Left ventricle myocardium inferior (tissue), 1 donor: ENCODE data around the gene ABHD11. TPM values are rescaled to one million over a fixed set of nuclear protein-coding genes. Genes with fewer than 3 reads are reported as not detected.
"Not testable (repeated sequence)": the region's sequence is repeated elsewhere in the genome, so short reads cannot be mapped to it uniquely, and the experiment has no call there.

Source experiments
- DNase-seq: peaks from one replicate; pipeline ENCODE4 v3.0.0-alpha.2; 2020
- H3K27ac ChIP-seq: fragments of 200-600 bp; replicated peaks from 2 replicates; pipeline ENCODE4 v1.8.0; 2021
- H3K27me3 ChIP-seq: fragments of 200-600 bp; 2 replicates; pipeline ENCODE4 v1.8.0; 2021; ENCODE audit warnings: low read depth
- H3K36me3 ChIP-seq: fragments of 200-600 bp; 2 replicates; pipeline ENCODE4 v1.8.0; 2021
- H3K4me1 ChIP-seq: fragments of 200-600 bp; 2 replicates; pipeline ENCODE4 v1.8.0; 2021
- H3K4me3 ChIP-seq: fragments of 200-600 bp; 2 replicates; pipeline ENCODE4 v1.8.0; 2021; ENCODE audit warnings: mild to moderate bottlenecking, moderate library complexity
- H3K9me3 ChIP-seq: fragments of 200-600 bp; replicated peaks from 2 replicates; pipeline ENCODE4 v1.8.0; 2021
- CTCF ChIP-seq: fragments of 200-600 bp; IDR thresholded peaks from 2 replicates; pipeline ENCODE4 v1.8.0; 2021; ENCODE audit warnings: antibody characterized with exemption, mild to moderate bottlenecking, borderline replicate concordance
- intact Hi-C: fragments of 100-400 bp; cut with micrococcal nuclease; formaldehyde crosslinking; loops from one replicate; pipeline ENCODE4 v1.11.0; 2022
- total RNA-seq: library from RNA; stranded (reverse); fragmentation: NEBNext Ultra II Directional; extraction: Animal tissue kit (Norgen Biotek cat#: 25700); gene quantifications from one replicate; pipeline ENCODE4 v1.2.1, GENCODE V29; 2021
- donor health status: DM: no; HTN: yes; CAD: no; lungs with severe emphysema.

Gene ABHD11
- total RNA-seq, 1 donor from 2014 or later = 25.2 TPM

- intact Hi-C loops = no loop called here
- no peak for TF ChIP-seq CTCF
- H3K4me1 ChIP-seq = peaks cover 48% of the 10 kb centered on the region
- H3K4me3 ChIP-seq = no peak overlapping the region
- no peak overlapping the region for H3K27ac ChIP-seq
- peaks cover 16% of the 10 kb centered on the region for H3K27me3 ChIP-seq
- H3K36me3 ChIP-seq = no peaks in the 10 kb centered on the region
- no peaks in the 10 kb centered on the region for H3K9me3 ChIP-seq
- DNase-seq = no peak
Observed at GRCh38 chr7:73717025-73717807, 21.4 kb downstream of the ABHD11 start.

GRCh38 chr7:73716318-73716890, 22.2 kb downstream of the ABHD11 start:
- Histone ChIP-seq H3K27ac (no peak overlapping the region), H3K36me3 (no peaks in the 10 kb centered on the region), H3K4me1 (peaks cover 41% of the 10 kb centered on the region), H3K4me3 (no peak overlapping the region), H3K9me3 (no peaks in the 10 kb centered on the region), H3K27me3 (peaks cover 16% of the 10 kb centered on the region)
- intact Hi-C loops = no loop called here
- no peak for DNase-seq
- TF ChIP-seq CTCF = no peak

GRCh38 chr7:73715648-73716317, 22.8 kb downstream of the ABHD11 start:
- no peaks in the 10 kb centered on the region for H3K9me3 ChIP-seq
- no peak overlapping the region for H3K4me3 ChIP-seq
- no peaks in the 10 kb centered on the region for H3K36me3 ChIP-seq
- no peak for TF ChIP-seq CTCF
- H3K27ac ChIP-seq = no peak overlapping the region
- peaks cover 35% of the 10 kb centered on the region for H3K4me1 ChIP-seq
- intact Hi-C loops = no loop called here
- H3K27me3 ChIP-seq = peaks cover 16% of the 10 kb centered on the region
- DNase-seq = no peak

- H3K4me1 ChIP-seq = peaks cover 17% of the 10 kb centered on the region
- H3K9me3 ChIP-seq, intact Hi-C loops, H3K27ac ChIP-seq, DNase-seq, H3K4me3 ChIP-seq, H3K27me3 ChIP-seq, H3K36me3 ChIP-seq: not testable (repeated sequence)
Observed at GRCh38 chr7:73713319-73713718, 25.3 kb downstream of the ABHD11 start.

- H3K4me1 ChIP-seq = peaks cover 11% of the 10 kb centered on the region
- intact Hi-C loops = no loop called here
- H3K4me3 ChIP-seq = no peak overlapping the region
- H3K27ac ChIP-seq = no peak overlapping the region
- H3K27me3 ChIP-seq = peaks cover 4% of the 10 kb centered on the region
- TF ChIP-seq CTCF = no peak
- no peak for DNase-seq
- no peaks in the 10 kb centered on the region for H3K36me3 ChIP-seq
- H3K9me3 ChIP-seq = no peaks in the 10 kb centered on the region
Observed at GRCh38 chr7:73712773-73713172, 25.8 kb downstream of the ABHD11 start.
